HT1080 (cell line): ENCODE results near the gene CGA. TPM values are rescaled to one million over a fixed set of nuclear protein-coding genes. Genes with fewer than 3 reads are reported as not detected.
"Not testable (repeated sequence)": the region's sequence is repeated elsewhere in the genome, so short reads cannot be mapped to it uniquely, and the experiment has no call there.

ENCODE experiments used
- DNase-seq: peaks from one replicate; pipeline ENCODE4 v3.0.0-alpha.2; 2015; ENCODE audit warnings: low read depth
- polyA plus RNA-seq, 2 experiments: library from polyadenylated mRNA; depleted of rRNA; stranded (reverse); fragments of >200 nt; gene quantifications; 2 replicates each; pipeline ENCODE4 v1.2.3, GENCODE V29; 2015
- total RNA-seq: library from RNA; depleted of rRNA; stranded (reverse); fragments of >200 nt; shearing (Covaris generic); gene quantifications from 2 replicates; pipeline ENCODE4 v1.2.3, GENCODE V29; 2014; rRNA removed

CGA gene
- total RNA-seq, result 0.13 TPM in 1 of 2 replicates, not detected in the other
- 0.16 TPM in 1 of 2 replicates, not detected in the other for polyA plus RNA-seq (2015; cell fraction: cytosol; rRNA removed)
- not detected in 2 replicates for polyA plus RNA-seq (2015; cell fraction: nucleus; rRNA removed)

GRCh38 chr6:87095087-87095509, at the start of gene CGA:
CGA (minus strand) TSS chr6:87095106; CDS start chr6:87088200, 6,906 bp downstream.
- DNase-seq, result no peak

- not testable (repeated sequence) for DNase-seq
Observed at GRCh38 chr6:87139927-87140326, 45.0 kb upstream of the CGA start.

DNA sequence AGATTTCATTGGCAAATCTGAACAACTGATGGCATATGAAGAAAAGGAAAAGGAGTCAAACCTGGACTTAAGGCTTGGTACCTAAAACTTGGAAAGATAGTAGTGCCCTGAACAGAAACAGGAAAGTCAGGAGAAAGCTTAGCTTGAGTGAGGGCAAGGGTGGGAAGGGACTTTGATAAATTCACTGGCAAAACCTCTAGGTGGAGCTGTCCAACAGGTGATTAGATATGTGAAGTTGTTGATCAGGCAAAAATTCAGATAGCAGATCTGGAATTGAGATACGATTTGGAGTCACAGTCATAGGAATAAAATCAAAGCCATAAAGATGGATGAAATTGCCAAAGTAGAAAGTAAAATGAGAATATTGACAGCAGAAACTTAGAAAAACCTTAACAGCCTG, 44.3 kb upstream of the CGA start:
- peak; percentile 51 for DNase-seq

DNA sequence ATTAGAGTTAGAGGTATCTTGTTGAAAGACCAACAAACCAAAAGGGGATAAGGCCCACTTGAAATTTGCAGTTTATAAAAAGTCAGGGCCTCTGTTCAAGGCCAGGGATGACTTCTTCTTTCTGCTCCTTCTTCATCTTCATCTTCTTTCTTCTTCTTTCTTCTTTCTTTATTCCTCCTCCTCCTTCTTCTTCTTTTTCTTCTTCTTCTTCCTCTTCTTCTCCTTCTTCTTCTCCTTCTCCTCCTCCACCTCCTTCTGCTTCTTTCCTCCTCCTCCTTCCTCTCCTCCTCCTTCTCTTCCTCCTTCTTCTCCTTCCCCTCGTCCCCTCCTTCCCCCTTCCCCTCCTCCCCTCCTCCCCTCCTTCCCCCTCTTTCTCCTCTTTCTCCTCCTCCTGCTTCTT, 42.1 kb upstream of the CGA start:
- no peak for DNase-seq

DNA sequence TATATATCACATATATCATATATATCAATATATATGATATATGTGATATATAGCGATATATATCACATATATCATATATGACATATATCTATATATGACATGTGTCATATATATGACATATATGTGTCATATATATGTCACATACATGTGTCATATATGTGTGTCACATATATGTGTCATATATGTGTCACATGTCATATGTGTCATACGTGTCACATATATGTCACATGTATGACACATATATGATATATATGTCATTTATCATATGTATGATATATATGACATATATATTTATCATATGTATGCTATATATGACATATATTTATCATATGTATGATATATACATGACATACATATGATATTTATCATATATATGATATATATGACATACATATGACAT, 32.8 kb upstream of the CGA start:
- DNase-seq, result no peak

DNA sequence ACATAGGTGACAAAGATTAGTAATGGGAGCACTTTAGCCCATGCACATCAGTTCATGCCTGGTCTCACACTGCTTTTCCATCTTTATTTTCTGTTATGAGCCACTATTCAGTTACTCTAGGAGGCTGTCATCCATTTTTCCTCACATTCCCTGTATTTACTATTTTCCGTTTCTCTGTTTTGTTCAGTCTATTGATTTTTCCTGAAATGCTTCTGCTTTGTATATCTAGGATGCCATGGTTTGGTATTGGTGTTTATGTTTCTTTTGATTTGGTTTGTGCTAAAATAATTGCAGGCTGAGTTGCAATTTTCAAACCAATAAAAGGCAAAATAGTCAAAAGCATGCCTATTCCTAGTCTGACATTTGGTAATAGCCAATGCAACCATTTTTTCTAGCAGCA, 31.6 kb upstream of the CGA start:
- no peak for DNase-seq

DNA sequence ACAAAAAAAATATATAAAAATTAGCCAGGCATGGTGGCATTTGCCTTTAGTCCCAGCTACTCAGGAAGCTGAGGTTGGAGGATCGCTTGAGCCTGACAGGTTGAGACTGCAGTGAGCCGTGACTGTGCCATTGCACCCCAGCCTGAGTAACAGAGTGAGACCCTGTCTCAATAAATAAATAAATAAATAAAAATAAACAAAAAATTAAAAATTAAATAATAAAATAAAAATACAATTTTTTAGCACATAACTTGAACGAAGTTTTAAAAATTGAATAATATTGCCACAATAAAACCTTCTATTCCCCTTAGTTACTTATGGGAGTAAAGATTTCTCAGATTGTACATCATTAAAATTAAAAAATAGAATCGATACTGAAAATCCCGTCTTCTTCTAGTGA, 29.2 kb upstream of the CGA start:
- DNase-seq, result no peak

- DNase-seq, result no peak
Observed at GRCh38 chr6:87122477-87122876, 27.6 kb upstream of the CGA start.

DNA sequence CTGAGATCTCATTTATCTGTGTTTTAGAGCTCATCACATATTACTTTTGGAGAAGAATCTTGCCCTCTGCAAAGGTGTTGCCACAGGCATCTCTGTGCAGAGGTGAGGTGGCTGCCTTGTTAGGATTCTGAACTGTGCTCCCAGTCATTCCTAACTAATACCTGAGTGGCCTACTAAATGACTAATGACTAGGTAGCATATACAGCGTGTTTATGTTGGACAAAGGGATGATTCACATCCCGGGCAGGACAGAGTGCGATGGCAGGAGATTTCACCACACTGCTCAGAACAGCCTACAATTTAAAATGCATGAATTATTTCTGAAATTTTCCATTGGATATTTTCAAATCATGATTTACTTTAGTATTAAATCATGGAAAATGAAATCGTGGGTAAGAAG, 23.1 kb upstream of the CGA start:
- DNase-seq, result peak; percentile 57

DNA sequence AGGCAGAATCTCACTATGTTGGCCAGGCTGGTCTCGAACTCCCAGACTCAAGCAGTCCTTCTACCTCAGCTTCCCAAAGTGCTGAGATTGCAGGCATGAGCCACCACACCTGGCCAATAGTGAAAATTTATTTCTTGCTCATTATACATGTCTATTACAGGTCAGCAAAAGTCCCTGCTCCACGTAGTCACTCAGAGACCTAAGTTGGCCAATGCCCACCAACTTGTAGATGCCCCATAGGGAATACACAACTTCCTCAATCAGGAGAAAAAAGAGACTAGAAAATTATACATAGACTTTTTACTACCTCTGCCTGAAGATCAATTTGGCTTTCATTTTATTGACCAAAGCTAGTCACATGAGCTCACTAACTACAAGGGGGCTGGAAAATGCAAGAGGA, 22.0 kb upstream of the CGA start:
- DNase-seq, result no peak

GRCh38 chr6:87115402-87116135, 20.7 kb upstream of the CGA start:
- no peak for DNase-seq

GRCh38 chr6:87110636-87111035, 15.7 kb upstream of the CGA start:
- DNase-seq, result no peak

DNA sequence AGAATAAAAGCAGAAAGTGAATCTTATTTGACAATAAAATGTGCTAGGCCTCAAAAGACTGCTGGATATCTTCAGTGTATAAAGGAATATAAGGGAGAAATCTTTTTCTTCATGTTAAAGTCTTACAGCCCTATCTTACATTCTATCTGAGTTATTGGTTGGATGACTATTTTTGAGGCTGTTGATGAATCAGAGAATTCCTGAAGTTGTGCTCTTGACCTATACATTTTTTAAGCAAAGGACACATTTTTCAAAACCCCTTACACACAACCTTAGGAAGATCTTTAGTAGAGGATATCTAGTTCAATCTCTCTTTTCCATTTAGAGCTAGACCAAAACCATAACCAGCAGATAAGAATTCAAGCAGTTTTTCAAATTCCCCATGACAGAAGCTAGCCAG, 10.9 kb upstream of the CGA start:
- peak; percentile 29 for DNase-seq

GRCh38 chr6:87104667-87105066, 9.8 kb upstream of the CGA start:
- no peak for DNase-seq

DNA sequence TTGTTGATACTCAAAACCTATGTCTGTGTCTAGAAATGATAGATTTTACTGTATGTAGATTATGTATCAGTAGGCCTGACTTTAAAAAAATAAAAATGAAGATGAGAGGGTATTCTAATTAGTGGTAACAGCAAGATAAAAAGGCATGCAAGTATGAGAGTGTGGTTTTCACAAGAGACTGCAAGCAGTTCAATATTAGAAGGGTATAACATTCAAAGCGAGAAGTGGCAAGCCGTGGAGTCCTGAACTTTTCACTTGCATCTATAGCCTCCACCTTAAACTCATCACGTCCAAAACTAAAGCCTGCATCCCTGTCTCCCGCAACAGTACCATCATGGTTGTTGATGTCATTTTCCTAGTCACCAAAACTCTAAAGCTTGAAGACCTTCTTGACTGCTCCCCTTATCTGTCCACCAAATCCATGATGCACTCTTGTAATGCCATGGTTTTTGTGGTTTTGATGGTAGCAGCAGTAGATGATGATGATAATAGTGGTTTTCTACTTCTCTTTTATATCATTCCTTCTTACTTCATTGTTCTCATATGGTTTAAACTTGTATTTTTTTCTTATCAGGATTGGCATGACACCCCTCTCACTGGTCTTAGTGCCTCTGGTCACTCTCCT, 9.2 kb upstream of the CGA start:
- DNase-seq, result no peak

DNA sequence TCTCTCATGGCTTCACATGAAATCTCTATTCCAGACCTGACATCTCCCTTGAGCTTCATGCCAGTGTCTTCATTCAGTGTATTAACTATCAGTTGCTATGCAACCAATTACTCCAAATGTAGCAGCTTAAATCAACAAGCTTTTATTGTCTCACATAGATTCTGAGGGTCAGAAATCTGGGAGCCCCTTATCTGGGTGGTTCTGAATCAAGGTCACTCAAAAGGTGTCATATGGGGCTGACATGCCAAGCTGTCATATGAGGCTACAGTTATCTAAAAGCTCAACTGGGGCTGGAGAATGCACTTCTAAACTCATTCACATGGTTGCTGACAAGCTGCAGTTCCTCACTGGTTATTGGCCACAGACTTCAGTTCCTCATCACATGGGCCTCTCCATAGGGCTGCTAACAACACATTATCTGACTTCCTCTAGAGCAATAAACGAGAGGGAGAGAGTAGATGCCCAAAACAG, 7.3 kb upstream of the CGA start:
- DNase-seq, result no peak

GRCh38 chr6:87101067-87101466, 6.2 kb upstream of the CGA start:
- no peak for DNase-seq

DNA sequence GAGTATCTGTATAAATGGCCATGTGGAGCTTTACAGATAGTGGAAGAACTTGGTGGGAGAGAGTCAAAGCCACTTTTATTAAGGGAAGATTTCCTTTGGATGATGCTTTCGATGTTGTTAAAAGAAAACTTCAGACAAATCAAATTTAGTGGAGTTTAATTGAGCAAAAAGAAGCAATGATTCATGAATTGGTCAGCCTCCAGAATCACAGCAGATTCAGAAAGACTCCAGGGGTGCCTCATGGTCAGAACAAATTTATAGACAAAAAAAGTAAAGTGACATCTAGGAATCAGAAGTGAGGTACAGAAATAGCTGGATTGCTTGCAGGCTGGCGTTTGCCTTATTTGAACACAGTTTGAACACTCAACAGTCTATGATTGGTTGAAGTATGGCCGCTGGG, 5.3 kb upstream of the CGA start:
- no peak for DNase-seq

DNA sequence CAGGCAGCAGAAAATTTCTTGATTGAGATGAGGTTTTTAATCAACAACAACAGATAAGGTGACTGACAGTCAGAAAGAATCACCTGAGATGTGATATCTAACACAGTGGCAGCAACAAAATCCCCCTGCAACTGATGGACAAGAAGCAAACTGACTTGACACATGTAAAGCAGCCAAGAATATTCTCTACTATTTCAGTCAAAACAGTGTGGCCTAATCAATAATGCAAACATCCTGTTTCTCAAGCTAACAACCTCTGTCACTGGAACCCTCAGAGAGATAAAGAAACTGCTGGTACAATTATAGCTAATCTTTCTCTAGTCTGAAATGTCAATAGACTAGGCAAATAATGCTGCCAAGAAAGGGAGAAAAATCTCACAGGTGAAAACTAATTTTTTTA, 4.6 kb upstream of the CGA start:
- no peak for DNase-seq

- DNase-seq, result no peak
Observed at GRCh38 chr6:87094576-87094975, 330 bp downstream of the CGA start.

DNA sequence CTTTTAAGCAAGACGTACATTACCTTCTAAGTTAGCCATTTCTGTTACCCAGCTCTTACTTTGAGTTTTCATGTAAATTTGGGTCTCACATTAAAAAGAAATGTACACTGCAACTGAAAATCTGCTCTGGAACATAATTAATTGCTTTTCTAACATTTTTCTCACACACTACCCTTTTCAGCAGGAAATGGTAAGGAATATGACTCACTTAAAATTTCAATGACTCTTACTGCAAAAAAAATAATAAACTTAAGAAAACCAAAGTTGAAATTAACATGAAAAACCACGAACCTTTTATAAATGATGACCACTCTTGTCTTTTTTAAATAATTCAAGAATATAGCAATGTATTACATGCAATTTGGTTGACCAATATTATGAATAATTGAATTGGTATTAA, 1.3 kb downstream of the CGA start:
- peak; percentile 65 for DNase-seq

- DNase-seq, result no peak
Observed at GRCh38 chr6:87093199-87093598, 1.7 kb downstream of the CGA start.

DNA sequence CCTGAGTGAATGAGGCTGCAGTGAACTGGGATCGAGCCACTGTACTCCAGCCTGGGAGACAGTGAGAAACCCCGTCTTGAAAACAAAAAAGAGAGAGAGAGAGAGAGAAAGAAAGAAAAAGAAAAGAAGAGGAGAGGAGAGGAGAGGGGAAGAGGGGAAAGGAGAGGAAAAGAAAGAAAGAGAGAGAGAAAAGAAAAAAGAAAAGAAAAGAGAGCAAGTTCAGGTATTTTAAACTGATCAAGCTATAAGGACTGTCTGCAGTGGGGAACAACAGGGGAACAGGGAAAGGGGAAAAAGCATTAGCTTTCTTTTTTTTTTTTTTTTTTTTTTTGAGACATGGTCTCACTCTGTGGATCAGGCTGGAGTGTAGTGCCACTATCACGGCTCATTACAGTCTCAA, 2.5 kb downstream of the CGA start:
- no peak for DNase-seq
